Measurements from ENCODE around the gene TSHZ2.

TSHZ2 gene

DNA sequence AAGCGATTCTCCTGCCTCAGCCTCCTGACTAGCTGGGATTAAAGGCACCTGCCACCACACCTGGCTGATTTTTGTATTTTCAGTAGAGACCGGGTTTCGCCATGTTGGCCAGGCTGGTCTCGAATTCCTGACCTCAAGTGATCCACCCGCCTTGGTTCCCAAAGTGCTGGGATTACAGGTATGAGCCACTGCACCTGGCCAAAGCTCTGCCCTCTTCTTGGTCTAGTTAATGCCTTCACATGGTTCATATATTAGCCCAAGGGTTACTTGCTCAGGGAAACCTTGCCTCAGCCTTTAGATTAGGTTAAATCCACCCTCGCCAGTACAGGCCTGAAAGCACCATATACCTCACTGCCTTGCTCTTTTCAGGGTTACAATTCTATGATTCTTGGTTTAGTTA is 26.1 kb downstream of the TSHZ2 start:
- no peak for DNase-seq (ENCODE audit: extremely low spot score)
- ChIA-PET CTCF (no interaction called here), POLR2A (no interaction called here)
- TF ChIP-seq, protein P1, sequence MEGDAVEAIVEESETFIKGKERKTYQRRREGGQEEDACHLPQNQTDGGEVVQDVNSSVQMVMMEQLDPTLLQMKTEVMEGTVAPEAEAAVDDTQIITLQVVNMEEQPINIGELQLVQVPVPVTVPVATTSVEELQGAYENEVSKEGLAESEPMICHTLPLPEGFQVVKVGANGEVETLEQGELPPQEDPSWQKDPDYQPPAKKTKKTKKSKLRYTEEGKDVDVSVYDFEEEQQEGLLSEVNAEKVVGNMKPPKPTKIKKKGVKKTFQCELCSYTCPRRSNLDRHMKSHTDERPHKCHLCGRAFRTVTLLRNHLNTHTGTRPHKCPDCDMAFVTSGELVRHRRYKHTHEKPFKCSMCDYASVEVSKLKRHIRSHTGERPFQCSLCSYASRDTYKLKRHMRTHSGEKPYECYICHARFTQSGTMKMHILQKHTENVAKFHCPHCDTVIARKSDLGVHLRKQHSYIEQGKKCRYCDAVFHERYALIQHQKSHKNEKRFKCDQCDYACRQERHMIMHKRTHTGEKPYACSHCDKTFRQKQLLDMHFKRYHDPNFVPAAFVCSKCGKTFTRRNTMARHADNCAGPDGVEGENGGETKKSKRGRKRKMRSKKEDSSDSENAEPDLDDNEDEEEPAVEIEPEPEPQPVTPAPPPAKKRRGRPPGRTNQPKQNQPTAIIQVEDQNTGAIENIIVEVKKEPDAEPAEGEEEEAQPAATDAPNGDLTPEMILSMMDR (IDR thresholded peaks at IDR 0.05; ENCODE audit: control extremely low read depth, extremely low read depth, low read depth, missing control alignments), result no peak

DNA sequence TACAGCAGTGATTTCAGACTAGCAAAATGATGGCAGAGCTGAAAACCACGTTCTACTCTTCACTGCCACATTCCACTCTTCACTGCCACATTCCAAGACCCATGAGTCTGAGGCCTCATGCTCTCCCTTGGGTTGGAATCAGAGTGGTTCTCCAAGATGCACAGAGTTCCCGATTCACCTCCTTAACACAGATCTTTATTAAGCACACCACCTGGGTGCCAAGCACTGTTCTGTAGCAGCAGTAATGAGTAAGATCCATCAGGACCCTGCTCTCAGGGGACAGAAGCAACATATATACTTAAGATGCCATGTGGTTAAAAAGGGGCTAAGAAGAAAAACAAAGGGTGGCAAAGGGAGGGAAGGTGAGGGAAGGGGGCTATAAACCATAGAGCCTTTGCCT is 26.9 kb downstream of the TSHZ2 start:
- CTCF ChIA-PET, result no interaction called here
- no peak for DNase-seq (ENCODE audit: extremely low spot score)
- POLR2A ChIA-PET, result no interaction called here
- TF ChIP-seq, protein P1 (IDR thresholded peaks at IDR 0.05; ENCODE audit: control extremely low read depth, extremely low read depth, low read depth, missing control alignments), result no peak

DNA sequence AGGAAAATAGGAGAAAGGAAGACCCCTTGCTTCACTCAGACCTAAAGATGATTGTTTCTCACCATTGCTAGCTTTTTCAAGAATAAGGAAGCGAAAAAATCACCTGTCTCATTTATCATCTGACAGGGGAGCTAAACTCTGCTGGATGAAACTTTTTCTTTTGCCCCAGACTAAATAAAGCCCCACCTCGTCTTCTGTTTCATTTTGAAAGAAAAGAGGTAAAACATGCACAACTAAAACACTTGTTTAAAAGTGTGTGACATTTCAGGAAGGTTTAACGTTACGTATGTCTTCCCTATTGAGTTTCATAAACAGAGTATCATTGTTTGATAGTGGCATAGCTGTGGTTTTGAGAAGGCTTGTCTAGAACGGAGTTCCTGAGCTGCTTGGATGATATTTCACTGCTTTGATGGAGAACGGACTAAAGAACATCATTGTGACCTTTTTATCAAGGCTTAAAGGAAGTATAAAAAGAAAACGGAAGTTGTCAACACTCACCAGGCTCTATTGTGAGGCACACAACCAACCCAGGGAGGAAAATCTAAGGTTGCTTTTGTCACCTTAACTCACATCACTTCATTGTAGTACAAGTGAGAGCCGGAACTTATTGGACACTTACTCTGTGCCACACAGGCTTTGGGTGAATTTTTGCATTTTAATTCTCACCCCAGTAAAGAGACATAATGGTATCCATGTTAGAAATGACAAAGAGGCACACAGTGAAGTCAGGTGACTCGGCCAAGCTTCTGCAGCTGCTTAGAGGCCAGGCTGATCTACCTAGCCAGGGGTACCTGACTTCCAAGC is 29.5 kb downstream of the TSHZ2 start:
- POLR2A ChIA-PET, result interaction anchor here (0.6 kb wide), 1 partner anchor 1509 kb away, joined by 8 read pairs; no protein-coding TSS in a partner anchor
- CTCF ChIA-PET, result interaction anchor here (1.3 kb wide), 1 partner anchor 10 kb away, joined by 3 read pairs; no protein-coding TSS in a partner anchor
- TF ChIP-seq, protein P1 (IDR thresholded peaks at IDR 0.05; ENCODE audit: control extremely low read depth, extremely low read depth, low read depth, missing control alignments), result no peak
- peak; percentile 26 for DNase-seq (ENCODE audit: extremely low spot score)

DNA sequence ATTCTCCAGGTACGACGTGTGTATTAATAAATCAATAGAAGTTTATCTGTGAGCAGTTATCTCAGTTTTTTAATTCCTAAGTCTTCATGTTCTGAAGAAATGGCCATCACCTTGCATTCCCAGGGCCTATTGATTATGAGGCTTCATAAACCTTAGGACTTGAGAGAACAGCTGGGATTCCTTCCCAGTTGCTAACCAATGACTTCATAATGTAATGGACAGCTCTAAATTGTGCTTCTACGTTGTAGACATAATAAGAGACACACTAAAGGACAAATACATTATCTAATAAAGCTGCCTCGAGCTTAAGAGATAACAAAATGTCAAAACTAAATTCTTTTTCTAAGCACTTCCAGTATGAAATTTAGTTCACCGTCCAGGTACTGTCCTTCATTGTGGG is 30.6 kb downstream of the TSHZ2 start:
- no peak for DNase-seq (ENCODE audit: extremely low spot score)
- CTCF ChIA-PET, result no interaction called here
- TF ChIP-seq, protein P1 (IDR thresholded peaks at IDR 0.05; ENCODE audit: control extremely low read depth, extremely low read depth, low read depth, missing control alignments), result no peak
- POLR2A ChIA-PET, result no interaction called here

DNA sequence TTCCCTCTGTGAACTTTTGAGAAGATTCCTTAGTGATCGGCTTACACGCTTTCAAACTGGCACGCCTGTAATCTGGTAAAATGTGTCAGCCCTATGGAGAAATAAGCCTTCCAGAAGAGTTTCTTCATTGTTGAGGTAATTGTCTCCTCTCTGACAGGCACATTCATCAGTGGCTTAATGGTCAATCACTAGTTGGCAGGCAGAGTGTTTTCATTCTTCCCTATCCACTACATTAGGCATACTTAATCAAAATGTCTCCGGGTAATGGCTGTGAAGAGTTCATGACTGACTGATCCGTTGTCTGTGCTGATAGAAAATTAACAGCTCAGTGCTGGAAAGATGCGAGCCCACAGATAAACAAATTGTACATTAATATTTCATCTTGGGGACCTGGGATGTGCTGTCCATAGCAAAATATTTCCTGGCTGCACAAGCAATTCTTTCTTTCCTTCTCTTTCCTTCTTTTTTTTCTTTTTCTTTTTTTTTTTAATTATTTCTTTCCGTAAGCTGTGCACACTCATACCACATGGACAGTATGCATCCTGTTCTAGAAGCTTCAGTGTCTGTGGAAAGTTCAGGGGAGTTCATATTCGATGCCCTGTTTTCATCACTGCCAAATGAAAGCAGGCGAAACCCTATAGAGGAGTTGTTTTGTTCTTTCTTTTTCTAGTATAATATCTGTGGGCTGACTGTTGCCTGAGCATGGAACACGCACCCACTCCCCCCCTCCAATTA is 31.4 kb downstream of the TSHZ2 start:
- TF ChIP-seq, protein P1 (IDR thresholded peaks at IDR 0.05; ENCODE audit: control extremely low read depth, extremely low read depth, low read depth, missing control alignments), result no peak
- CTCF ChIA-PET, result no interaction called here
- POLR2A ChIA-PET, result no interaction called here
- no peak for DNase-seq (ENCODE audit: extremely low spot score)

DNA sequence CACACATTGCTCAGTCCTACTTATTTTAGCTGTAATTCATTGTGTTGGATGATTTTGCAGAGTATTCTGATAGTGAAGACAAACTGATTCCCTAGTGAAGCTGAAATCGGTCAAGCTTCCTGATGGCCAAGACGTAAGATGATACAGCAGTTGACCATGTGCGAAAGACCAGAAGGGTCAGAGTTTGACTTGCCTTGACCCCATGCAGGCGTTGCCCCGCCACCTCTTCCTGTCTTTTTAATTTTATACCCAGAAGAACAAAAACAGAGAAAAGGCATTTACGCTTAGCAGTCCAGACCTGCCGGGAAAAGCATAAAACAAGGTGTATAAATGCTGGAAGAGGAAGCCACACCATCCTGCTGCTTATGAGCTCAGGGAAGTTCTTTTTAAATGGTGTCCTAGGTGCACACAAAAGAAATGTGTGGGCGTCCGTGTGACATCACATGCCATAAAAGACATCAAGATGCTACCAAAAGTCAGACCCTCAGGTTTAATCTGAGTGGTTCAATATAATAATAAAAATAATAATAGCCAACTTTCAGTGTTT is 32.2 kb downstream of the TSHZ2 start:
- POLR2A ChIA-PET, result no interaction called here
- TF ChIP-seq, protein P1 (IDR thresholded peaks at IDR 0.05; ENCODE audit: control extremely low read depth, extremely low read depth, low read depth, missing control alignments), result no peak
- CTCF ChIA-PET, result no interaction called here
- DNase-seq (ENCODE audit: extremely low spot score), result no peak
